ENCODE results near the gene RSKR. TPM values are rescaled to one million over a fixed set of nuclear protein-coding genes. Genes with fewer than 3 reads are reported as not detected.
A peak's percentile ranks its signal among the peaks of the same experiment; 100 is the strongest.

RSKR gene
- total RNA-seq, 6 experiments from 2014 or later, result 1.5 to 7.3 (median 4.2) TPM

DNA sequence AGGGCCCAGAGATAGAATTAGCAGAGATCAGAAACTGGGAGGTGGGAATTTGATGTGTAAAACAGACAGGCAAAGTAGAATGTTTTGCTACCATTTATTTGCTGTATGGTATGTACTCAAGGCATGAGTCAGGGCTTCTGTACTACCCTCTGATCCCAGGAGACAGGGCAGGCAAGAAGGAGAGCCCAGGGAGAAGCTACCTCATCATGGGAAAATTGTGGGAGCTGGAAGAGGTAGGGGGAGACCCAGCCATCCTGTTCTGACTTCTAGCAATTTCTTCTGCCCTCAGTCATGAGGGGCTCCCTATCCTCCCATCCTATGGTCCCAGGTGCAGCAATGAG lies 41.0 kb downstream of the RSKR start:
- Histone ChIP-seq H3K36me3 (peaks cover 0 to 8% (median 0%) of the 10 kb centered on the region in 4 donors), H3K4me1 (peaks cover 0 to 39% (median 17%) of the 10 kb centered on the region in 4 donors), H3K27ac (no peak overlapping the region), H3K27me3 (no peaks in the 10 kb centered on the region), H3K4me3 (no peak overlapping the region), H3K9me3 (no peaks in the 10 kb centered on the region)
- DNase-seq (no peak), ATAC-seq (no peak)
- TF ChIP-seq POLR2A (IDR thresholded peaks at IDR 0.05), result no peak
- TF ChIP-seq, protein P1, sequence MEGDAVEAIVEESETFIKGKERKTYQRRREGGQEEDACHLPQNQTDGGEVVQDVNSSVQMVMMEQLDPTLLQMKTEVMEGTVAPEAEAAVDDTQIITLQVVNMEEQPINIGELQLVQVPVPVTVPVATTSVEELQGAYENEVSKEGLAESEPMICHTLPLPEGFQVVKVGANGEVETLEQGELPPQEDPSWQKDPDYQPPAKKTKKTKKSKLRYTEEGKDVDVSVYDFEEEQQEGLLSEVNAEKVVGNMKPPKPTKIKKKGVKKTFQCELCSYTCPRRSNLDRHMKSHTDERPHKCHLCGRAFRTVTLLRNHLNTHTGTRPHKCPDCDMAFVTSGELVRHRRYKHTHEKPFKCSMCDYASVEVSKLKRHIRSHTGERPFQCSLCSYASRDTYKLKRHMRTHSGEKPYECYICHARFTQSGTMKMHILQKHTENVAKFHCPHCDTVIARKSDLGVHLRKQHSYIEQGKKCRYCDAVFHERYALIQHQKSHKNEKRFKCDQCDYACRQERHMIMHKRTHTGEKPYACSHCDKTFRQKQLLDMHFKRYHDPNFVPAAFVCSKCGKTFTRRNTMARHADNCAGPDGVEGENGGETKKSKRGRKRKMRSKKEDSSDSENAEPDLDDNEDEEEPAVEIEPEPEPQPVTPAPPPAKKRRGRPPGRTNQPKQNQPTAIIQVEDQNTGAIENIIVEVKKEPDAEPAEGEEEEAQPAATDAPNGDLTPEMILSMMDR (IDR thresholded peaks at IDR 0.05), result no peak
- intact Hi-C loops (cut with DNase I), result no loop called here

DNA sequence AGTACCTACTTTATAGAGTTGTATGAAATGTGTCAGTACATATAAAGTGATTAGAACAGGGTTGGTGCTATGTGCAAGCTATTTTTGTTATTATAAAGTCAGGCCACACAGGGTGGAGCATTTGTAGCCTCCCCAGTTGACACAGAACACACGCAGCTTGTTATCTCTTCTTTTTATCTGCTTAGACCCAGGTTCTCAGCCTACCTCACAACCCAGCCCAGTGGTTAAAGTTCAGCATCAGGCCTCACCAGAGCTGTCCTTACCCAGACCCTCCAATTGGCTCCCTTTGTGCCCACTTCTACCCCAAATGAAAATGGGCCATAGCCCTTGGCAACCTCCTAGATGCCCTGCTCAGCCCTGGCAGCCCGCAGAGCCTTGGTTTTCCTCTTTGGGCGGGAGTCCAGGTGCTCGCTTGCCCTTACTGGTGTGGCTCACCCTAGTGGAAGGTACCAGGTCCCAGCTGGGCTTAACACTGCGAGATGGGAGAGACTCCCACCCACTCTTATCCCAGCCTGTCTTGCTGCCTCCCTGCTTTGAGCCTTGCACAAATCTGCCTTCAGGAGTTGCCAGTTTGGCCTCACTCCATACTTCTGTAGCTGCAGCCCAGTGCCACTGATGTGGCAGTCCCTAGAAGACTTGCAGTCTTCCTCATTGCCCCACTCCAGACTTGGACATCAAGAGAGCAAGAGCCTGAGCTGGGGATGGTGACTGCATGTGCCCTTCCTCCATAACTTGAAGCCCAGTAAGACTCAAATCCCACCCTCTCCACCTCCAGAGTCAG lies 41.5 kb downstream of the RSKR start:
- Histone ChIP-seq H3K4me3 (peak overlapping the region in 1 of 3 donors; percentile 98), H3K9me3 (no peaks in the 10 kb centered on the region), H3K27me3 (no peaks in the 10 kb centered on the region), H3K27ac (peak overlapping the region in 2 of 3 donors; percentile 68 to 83), H3K36me3 (peaks cover 0 to 8% (median 0%) of the 10 kb centered on the region in 4 donors), H3K4me1 (peaks cover 0 to 33% (median 15%) of the 10 kb centered on the region in 4 donors)
- intact Hi-C loops (cut with DNase I), result no loop called here
- ATAC-seq, result no peak
- no peak for DNase-seq
- 58% methylated on average over 3 of the region's 5 CpGs for WGBS (ENCODE audit: insufficient coverage, low coverage, low lambda C conversion rate, missing lambda C conversion rate)
- TF ChIP-seq, protein P1 (IDR thresholded peaks at IDR 0.05), result no peak
- TF ChIP-seq POLR2A (IDR thresholded peaks at IDR 0.05), result no peak

- H3K36me3 ChIP-seq, result peaks cover 0 to 8% (median 0%) of the 10 kb centered on the region in 4 donors
- WGBS (ENCODE audit: insufficient coverage, low coverage, low lambda C conversion rate, missing lambda C conversion rate), result 1% methylated on average over 24 of the region's 49 CpGs
- H3K27me3 ChIP-seq, result no peaks in the 10 kb centered on the region
- intact Hi-C loops (cut with DNase I), result no loop called here
- no peaks in the 10 kb centered on the region for H3K9me3 ChIP-seq
- H3K27ac ChIP-seq, result peak within 1 kb of the TSS; percentile 66 to 83 (median 70)
- peaks cover 0 to 27% (median 11%) of the 10 kb centered on the region in 4 donors for H3K4me1 ChIP-seq
- DNase-seq, result peak; percentile 97 to 98 (median 97)
- TF ChIP-seq POLR2A (IDR thresholded peaks at IDR 0.05), result peak; percentile 75
- TF ChIP-seq, protein P1 (IDR thresholded peaks at IDR 0.05), result no peak
- ATAC-seq, result peak; percentile 96 to 99 (median 98)
- peak within 1 kb of the TSS; percentile 73 to 99 (median 98) for H3K4me3 ChIP-seq
Observed at GRCh38 chr17:28571361-28572122, 42.4 kb downstream of the RSKR start, which contains the start of gene PIGS. TSS of gene PIGS (minus strand) at chr17:28571524. CDS start at chr17:28571496, 28 bp downstream.

- no peak for TF ChIP-seq POLR2A (IDR thresholded peaks at IDR 0.05)
- TF ChIP-seq, protein P1 (IDR thresholded peaks at IDR 0.05), result no peak
- H3K4me3 ChIP-seq, result peak overlapping the region; percentile 73 to 99 (median 98)
- peak in 2 of 3 donors; percentile 65 to 68 for DNase-seq
- 0% methylated on average over 7 of the region's 39 CpGs for WGBS (ENCODE audit: insufficient coverage, low coverage, low lambda C conversion rate, missing lambda C conversion rate)
- no peaks in the 10 kb centered on the region for H3K9me3 ChIP-seq
- intact Hi-C loops (cut with DNase I), result no loop called here
- H3K27ac ChIP-seq, result peak overlapping the region; percentile 66 to 83 (median 70)
- no peaks in the 10 kb centered on the region for H3K27me3 ChIP-seq
- H3K36me3 ChIP-seq, result peaks cover 0 to 8% (median 0%) of the 10 kb centered on the region in 4 donors
- peak; percentile 61 to 69 (median 64) for ATAC-seq
- peaks cover 0 to 24% (median 11%) of the 10 kb centered on the region in 4 donors for H3K4me1 ChIP-seq
Observed at GRCh38 chr17:28570716-28571360, 43.1 kb downstream of the RSKR start.
